K562 (cell line): ENCODE measurements around the gene FGFRL1. TPM values are rescaled to one million over a fixed set of nuclear protein-coding genes. Genes with fewer than 3 reads are reported as not detected.

Experiments used
- ADNP ChIP-seq: fragments of 200-800 bp; sonication (Bioruptor generic); IDR thresholded peaks from 2 replicates; pipeline ENCODE4 v1.6.1; 2016; ENCODE audit warnings: missing genetic modification characterization, missing compliant biosample characterization
- CREB1 ChIP-seq, 2 experiments: sonication (generic) in 1 of 2; formaldehyde crosslinking in 1 of 2; IDR thresholded peaks; 2 replicates each; pipeline versions ENCODE4 v1.6.1 to v1.8.0; 2012 to 2022; ENCODE audit warnings: inconsistent platforms in 1 of 2, mild to moderate bottlenecking in 1 of 2, missing genetic modification reagents in 1 of 2, moderate library complexity in 1 of 2
- DACH1 ChIP-seq: fragments of 450-650 bp; IDR thresholded peaks from 2 replicates; pipeline ENCODE4 v1.6.1; 2018; ENCODE audit not compliant: partially characterized antibody
- EHMT2 ChIP-seq: fragments of 450-650 bp; IDR thresholded peaks from 2 replicates; pipeline ENCODE4 v1.6.1; 2018; ENCODE audit warnings: antibody characterized with exemption
- FOXK2 ChIP-seq, 2 experiments: fragments of 450-650 bp; IDR thresholded peaks in 1 of 2; conservative IDR thresholded peaks in 1 of 2; 2 replicates each; pipeline ENCODE4 v1.6.1; 2016; ENCODE audit warnings: low read depth in 2 of 2, mild to moderate bottlenecking in 1 of 2
- FOXP1 ChIP-seq: sonication (generic); formaldehyde crosslinking; IDR thresholded peaks from 2 replicates; pipeline ENCODE4 v1.8.0; 2022; ENCODE audit warnings: mild to moderate bottlenecking, missing genetic modification reagents
- GATAD2A ChIP-seq: fragments of 450-650 bp; IDR thresholded peaks from 2 replicates; pipeline ENCODE4 v1.6.1; 2017
- HNRNPL ChIP-seq: fragments of 200-400 bp; formaldehyde crosslinking; IDR thresholded peaks from 2 replicates; pipeline ENCODE4 v1.6.1; 2017; ENCODE audit warnings: low read depth, mild to moderate bottlenecking, low read length
- IRF2 ChIP-seq: sonication (generic); formaldehyde crosslinking; IDR thresholded peaks from 2 replicates; pipeline ENCODE4 v1.8.1; 2022; ENCODE audit warnings: mild to moderate bottlenecking, missing genetic modification reagents
- MAZ ChIP-seq, 2 experiments: fragments of 450-650 bp in 1 of 2; sonication (generic) in 1 of 2; formaldehyde crosslinking; IDR thresholded peaks in 1 of 2; conservative IDR thresholded peaks in 1 of 2; 2 replicates each; pipeline versions ENCODE4 v1.4.0 to v1.5.0; 2020; ENCODE audit warnings: mild to moderate bottlenecking in 1 of 2, missing genetic modification reagents in 1 of 2
- MEF2A ChIP-seq: IDR thresholded peaks from 2 replicates; pipeline ENCODE4 v1.6.1; 2011; ENCODE audit warnings: low read depth, mild to moderate bottlenecking, low read length, moderate library complexity; ENCODE audit not compliant: control insufficient read depth
- MYNN ChIP-seq, 2 experiments: sonication (generic); formaldehyde crosslinking in 1 of 2; IDR thresholded peaks; 2 replicates each; pipeline versions ENCODE4 v1.5.0 to v1.6.1; 2016 to 2020; ENCODE audit warnings: antibody characterized with exemption in 1 of 2, missing genetic modification reagents in 1 of 2
- RB1 ChIP-seq: fragments of 450-650 bp; IDR thresholded peaks from 2 replicates; pipeline ENCODE4 v1.6.1; 2017; ENCODE audit warnings: low read depth, mild to moderate bottlenecking
- RBM34 ChIP-seq: fragments of 200-400 bp; formaldehyde crosslinking; IDR thresholded peaks from 2 replicates; pipeline ENCODE4 v1.6.1; 2018; ENCODE audit warnings: low read length, borderline replicate concordance; ENCODE audit not compliant: insufficient read depth
- RUNX1 ChIP-seq: sonication (generic); IDR thresholded peaks from 2 replicates; pipeline ENCODE4 v1.6.1; 2016; ENCODE audit warnings: antibody characterized with exemption, low read depth
- SAFB ChIP-seq: fragments of 200-400 bp; formaldehyde crosslinking; IDR thresholded peaks from 2 replicates; pipeline ENCODE4 v1.6.1; 2017; ENCODE audit warnings: low read depth, low read length, borderline replicate concordance
- TCF7L2 ChIP-seq: fragments of 150-350 bp; IDR thresholded peaks from 2 replicates; pipeline ENCODE4 v1.6.1; 2016; ENCODE audit warnings: low read depth, mild to moderate bottlenecking, low read length, moderate library complexity
- TCFL5 ChIP-seq: fragments of 250-450 bp; sonication (Bioruptor Pico); conservative IDR thresholded peaks from 2 replicates; pipeline ENCODE4 v1.6.1; 2021; ENCODE audit warnings: mild to moderate bottlenecking, moderate library complexity, matching md5 sums
- YY1 ChIP-seq, 3 experiments: IDR thresholded peaks; 2 replicates each; pipeline ENCODE4 v1.6.1; 2011; ENCODE audit warnings: low read length in 2 of 3, mild to moderate bottlenecking in 2 of 3, moderate library complexity in 2 of 3, borderline replicate concordance in 1 of 3, control low read depth in 1 of 3, low read depth in 1 of 3; ENCODE audit not compliant: insufficient read depth in 3 of 3, insufficient replicate concordance in 2 of 3, control insufficient read depth in 1 of 3, insufficient read length in 1 of 3; ENCODE audit errors: extremely low read depth in 1 of 3
- polyA plus RNA-seq, 8 experiments: library from polyadenylated mRNA; depleted of rRNA in 4 of 8; stranded (reverse) in 5 of 8; unstranded in 3 of 8; fragments of >200 nt; fragmentation: Nextera tagmentation in 2 of 8; fragmentation: Illumina TruSeq in 1 of 8; extraction: Ambion mirVana in 2 of 8; extraction: Trizol in 1 of 8; gene quantifications; 2 replicates each; pipeline versions ENCODE4 v1.2.1 to v1.2.3, GENCODE V29; 2011 to 2014; ENCODE audit warnings: inconsistent platforms in 1 of 8, missing spikeins in 1 of 8
- total RNA-seq, 7 experiments: library from RNA; depleted of rRNA in 6 of 7; stranded (reverse); fragments of >200 nt in 6 of 7; fragmentation: Illumina TruSeq in 2 of 7; extraction: Trizol in 2 of 7; gene quantifications; 2 replicates each; pipeline versions ENCODE4 v1.2.1 to v1.2.3, GENCODE V29; 2011 to 2021; ENCODE audit warnings: low replicate concordance in 1 of 7
- TF ChIP-seq, protein P1 (sequence below): fragments of 250-450 bp; sonication (Bioruptor Pico); IDR thresholded peaks from 2 replicates; pipeline ENCODE4 v1.4.0; 2020; ENCODE audit warnings: mild to moderate bottlenecking, moderate library complexity, borderline replicate concordance
- TF ChIP-seq, protein P2 (sequence below): sonication (generic); formaldehyde crosslinking; IDR thresholded peaks from 2 replicates; pipeline ENCODE4 v1.8.0; 2022; ENCODE audit warnings: missing genetic modification reagents, mild to moderate bottlenecking, moderate library complexity, borderline replicate concordance
- TF ChIP-seq, protein P3 (sequence below): fragments of 450-650 bp; IDR thresholded peaks from 2 replicates; pipeline ENCODE4 v1.6.1; 2017; ENCODE audit warnings: mild to moderate bottlenecking, moderate library complexity

FGFRL1 gene
- total and polyA plus RNA-seq, 9 of the 15 experiments (the other 6 are each of a cell fraction or from before 2014, with no cell fraction given) = 0.34 to 49.9 (median 14.6) TPM

DNA sequence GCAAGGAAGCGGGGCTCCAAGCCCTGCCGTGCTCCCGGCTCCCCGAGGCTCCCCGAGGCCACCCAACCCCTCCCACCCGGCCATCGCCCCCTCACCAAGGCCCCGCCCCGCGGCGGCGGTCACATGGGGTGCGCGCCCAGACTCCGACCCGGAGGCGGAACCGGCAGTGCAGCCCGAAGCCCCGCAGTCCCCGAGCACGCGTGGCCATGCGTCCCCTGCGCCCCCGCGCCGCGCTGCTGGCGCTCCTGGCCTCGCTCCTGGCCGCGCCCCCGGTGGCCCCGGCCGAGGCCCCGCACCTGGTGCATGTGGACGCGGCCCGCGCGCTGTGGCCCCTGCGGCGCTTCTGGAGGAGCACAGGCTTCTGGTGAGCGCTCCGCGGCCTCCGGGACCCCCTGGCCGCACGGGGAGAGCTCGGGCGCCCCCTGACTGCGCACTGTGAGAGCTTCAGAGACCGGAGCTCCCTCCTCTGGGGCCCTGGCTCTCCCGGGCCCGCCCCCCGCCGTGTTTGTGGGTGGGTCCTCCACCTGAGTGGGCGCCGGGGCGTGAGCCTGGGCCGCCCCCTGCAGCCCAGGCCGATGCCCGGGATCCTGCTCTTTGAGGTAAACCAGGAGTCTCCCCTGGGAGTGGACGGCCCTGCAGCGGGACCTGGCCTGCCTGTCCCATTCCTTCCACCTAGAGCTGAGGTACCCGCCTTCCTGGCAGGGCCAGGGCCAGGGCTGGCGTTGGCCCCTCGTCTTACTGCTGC lies 24.4 kb upstream of the FGFRL1 start, which contains the start of gene IDUA (continued):
- TF ChIP-seq, protein P1, sequence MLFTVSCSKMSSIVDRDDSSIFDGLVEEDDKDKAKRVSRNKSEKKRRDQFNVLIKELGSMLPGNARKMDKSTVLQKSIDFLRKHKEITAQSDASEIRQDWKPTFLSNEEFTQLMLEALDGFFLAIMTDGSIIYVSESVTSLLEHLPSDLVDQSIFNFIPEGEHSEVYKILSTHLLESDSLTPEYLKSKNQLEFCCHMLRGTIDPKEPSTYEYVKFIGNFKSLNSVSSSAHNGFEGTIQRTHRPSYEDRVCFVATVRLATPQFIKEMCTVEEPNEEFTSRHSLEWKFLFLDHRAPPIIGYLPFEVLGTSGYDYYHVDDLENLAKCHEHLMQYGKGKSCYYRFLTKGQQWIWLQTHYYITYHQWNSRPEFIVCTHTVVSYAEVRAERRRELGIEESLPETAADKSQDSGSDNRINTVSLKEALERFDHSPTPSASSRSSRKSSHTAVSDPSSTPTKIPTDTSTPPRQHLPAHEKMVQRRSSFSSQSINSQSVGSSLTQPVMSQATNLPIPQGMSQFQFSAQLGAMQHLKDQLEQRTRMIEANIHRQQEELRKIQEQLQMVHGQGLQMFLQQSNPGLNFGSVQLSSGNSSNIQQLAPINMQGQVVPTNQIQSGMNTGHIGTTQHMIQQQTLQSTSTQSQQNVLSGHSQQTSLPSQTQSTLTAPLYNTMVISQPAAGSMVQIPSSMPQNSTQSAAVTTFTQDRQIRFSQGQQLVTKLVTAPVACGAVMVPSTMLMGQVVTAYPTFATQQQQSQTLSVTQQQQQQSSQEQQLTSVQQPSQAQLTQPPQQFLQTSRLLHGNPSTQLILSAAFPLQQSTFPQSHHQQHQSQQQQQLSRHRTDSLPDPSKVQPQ (CRISPR knock-in tag) = no peak
- TF ChIP-seq GATAD2A (no peak), FOXK2 (conservative IDR thresholded peaks at IDR 0.05 in 1 of 2, IDR thresholded peaks at IDR 0.05 in 1 of 2; ENCODE audit: low read depth in 2 of 2) (no peak), HNRNPL (peak; percentile 65; the same call in 1 of the 2 replicates), RB1 (peak; percentile 91), RUNX1 (no peak), TCF7L2 (no peak), RBM34 (no peak), MAZ (CRISPR knock-in tag; conservative IDR thresholded peaks at IDR 0.05 in 1 of 2, IDR thresholded peaks at IDR 0.05 in 1 of 2) (peak; percentile 64 to 95; a peak in 3 of 4 replicates), MEF2A (no peak), MYNN (IDR thresholded peaks at IDR 0.05) (0 out of 2 replicates have a peak, but pooled peaks have one; percentile 10), MYNN (CRISPR knock-in tag; IDR thresholded peaks at IDR 0.05) (no peak), ADNP (tag) (no peak), CREB1 (IDR thresholded peaks at IDR 0.05) (no peak; the same call in 1 of the 2 replicates), CREB1 (CRISPR knock-in tag; IDR thresholded peaks at IDR 0.05) (0 out of 2 replicates have a peak, but pooled peaks have one; percentile 40), EHMT2 (no peak), DACH1 (no peak), IRF2 (CRISPR knock-in tag) (no peak), YY1 (IDR thresholded peaks at IDR 0.05; ENCODE audit: borderline replicate concordance in 1 of 3, control insufficient read depth in 1 of 3, extremely low read depth in 1 of 3, insufficient read depth in 3 of 3, insufficient read length in 1 of 3, insufficient replicate concordance in 2 of 3, low read depth in 1 of 3, low read length in 2 of 3) (peak in 2 of 3 experiments; percentile 0 to 4), TCFL5 (no peak), FOXP1 (CRISPR knock-in tag) (peak; percentile 79; the same call in 1 of the 2 replicates), SAFB (peak; percentile 99)
- TF ChIP-seq, protein P2, sequence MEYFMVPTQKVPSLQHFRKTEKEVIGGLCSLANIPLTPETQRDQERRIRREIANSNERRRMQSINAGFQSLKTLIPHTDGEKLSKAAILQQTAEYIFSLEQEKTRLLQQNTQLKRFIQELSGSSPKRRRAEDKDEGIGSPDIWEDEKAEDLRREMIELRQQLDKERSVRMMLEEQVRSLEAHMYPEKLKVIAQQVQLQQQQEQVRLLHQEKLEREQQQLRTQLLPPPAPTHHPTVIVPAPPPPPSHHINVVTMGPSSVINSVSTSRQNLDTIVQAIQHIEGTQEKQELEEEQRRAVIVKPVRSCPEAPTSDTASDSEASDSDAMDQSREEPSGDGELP (CRISPR knock-in tag) = peak; percentile 58; the same call in 1 of the 2 replicates
- TF ChIP-seq, protein P3, sequence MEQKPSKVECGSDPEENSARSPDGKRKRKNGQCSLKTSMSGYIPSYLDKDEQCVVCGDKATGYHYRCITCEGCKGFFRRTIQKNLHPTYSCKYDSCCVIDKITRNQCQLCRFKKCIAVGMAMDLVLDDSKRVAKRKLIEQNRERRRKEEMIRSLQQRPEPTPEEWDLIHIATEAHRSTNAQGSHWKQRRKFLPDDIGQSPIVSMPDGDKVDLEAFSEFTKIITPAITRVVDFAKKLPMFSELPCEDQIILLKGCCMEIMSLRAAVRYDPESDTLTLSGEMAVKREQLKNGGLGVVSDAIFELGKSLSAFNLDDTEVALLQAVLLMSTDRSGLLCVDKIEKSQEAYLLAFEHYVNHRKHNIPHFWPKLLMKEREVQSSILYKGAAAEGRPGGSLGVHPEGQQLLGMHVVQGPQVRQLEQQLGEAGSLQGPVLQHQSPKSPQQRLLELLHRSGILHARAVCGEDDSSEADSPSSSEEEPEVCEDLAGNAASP = no peak
